Neutrophil (primary cell): Measurements from ENCODE around the gene TSPAN4.

Source experiments
- H3K27ac ChIP-seq: fragments of 200-600 bp; sonication (generic); 2 replicates; pipeline ENCODE4 v1.5.1; 2016; ENCODE audit warnings: mild to moderate bottlenecking, moderate library complexity
- H3K27me3 ChIP-seq: fragments of 200-600 bp; sonication (generic); 2 replicates; pipeline ENCODE4 v1.6.0; 2016; ENCODE audit warnings: mild to moderate bottlenecking
- H3K36me3 ChIP-seq: fragments of 200-600 bp; sonication (generic); 2 replicates; pipeline ENCODE4 v1.5.1; 2017
- H3K4me1 ChIP-seq, 2 experiments: fragments of 200-600 bp in 1 of 2; sonication (generic) in 1 of 2; 1 replicate in 1 of 2; 2 replicates in 1 of 2; pipeline versions ENCODE4 v1.5.1 to v1.6.1; 2013 to 2016; ENCODE audit warnings: low read depth in 1 of 2, low read length in 1 of 2, mild to moderate bottlenecking in 1 of 2, moderate library complexity in 1 of 2; ENCODE audit not compliant: control insufficient read depth in 1 of 2, insufficient read depth in 1 of 2
- H3K4me3 ChIP-seq, 2 experiments: fragments of 200-600 bp in 1 of 2; sonication (generic) in 1 of 2; 1 replicate in 1 of 2; 2 replicates in 1 of 2; pipeline ENCODE4 v1.5.1; 2013 to 2016; ENCODE audit warnings: low read depth in 1 of 2, low read length in 1 of 2, mild to moderate bottlenecking in 1 of 2, moderate library complexity in 1 of 2
- H3K9me3 ChIP-seq: fragments of 200-600 bp; sonication (generic); 2 replicates; pipeline ENCODE4 v1.5.1; 2016
- TF ChIP-seq, protein P1 (sequence below): fragments of 200-600 bp; sonication (generic); IDR thresholded peaks from 2 replicates; pipeline ENCODE4 v1.5.1; 2016; ENCODE audit warnings: antibody characterized with exemption

Gene TSPAN4

DNA sequence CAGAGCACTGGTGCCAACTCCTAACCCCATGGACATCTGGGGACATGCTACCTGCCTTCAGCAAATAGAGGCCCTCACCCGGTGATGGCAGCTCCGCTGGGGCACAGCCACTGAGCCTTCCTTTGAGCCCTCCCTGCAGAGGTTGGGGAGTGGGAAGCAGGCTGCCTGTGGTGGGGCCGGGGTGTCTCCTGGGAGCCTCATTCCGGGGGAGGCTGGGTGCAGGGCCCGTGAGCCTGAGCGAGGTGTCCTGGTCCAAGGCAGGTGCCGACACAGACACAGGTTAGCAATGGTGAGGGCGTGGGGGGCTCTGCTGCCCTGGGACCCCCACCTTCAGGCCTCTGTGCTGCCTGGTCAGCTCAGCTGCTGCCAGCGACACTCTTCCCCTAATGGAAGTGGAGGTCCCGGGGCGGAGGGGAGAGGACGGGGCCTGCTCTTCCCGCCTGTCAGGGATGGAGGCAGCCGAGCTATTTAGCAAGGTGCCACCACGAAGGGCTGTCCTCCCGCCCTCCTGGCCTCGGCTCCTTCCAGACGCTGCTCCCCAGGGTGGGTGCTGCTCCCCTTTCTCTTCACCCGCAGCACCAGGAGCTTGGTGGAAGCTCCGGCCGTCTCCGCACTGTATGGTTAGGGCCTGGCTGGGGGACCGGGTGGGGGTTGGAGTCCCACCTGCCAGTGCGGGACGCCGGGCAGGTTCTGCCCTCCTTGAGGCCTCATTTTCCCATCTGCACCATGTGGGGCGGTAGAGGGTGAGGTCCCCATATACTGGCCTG is 11.2 kb downstream of the TSPAN4 start:
- Histone ChIP-seq H3K36me3 (no peaks in the 10 kb centered on the region), H3K4me3 (no peak overlapping the region), H3K4me1 (peaks cover 5 to 6% of the 10 kb centered on the region in 2 experiments), H3K27me3 (peaks cover 31% of the 10 kb centered on the region), H3K27ac (no peak overlapping the region), H3K9me3 (no peaks in the 10 kb centered on the region)
- TF ChIP-seq, protein P1, sequence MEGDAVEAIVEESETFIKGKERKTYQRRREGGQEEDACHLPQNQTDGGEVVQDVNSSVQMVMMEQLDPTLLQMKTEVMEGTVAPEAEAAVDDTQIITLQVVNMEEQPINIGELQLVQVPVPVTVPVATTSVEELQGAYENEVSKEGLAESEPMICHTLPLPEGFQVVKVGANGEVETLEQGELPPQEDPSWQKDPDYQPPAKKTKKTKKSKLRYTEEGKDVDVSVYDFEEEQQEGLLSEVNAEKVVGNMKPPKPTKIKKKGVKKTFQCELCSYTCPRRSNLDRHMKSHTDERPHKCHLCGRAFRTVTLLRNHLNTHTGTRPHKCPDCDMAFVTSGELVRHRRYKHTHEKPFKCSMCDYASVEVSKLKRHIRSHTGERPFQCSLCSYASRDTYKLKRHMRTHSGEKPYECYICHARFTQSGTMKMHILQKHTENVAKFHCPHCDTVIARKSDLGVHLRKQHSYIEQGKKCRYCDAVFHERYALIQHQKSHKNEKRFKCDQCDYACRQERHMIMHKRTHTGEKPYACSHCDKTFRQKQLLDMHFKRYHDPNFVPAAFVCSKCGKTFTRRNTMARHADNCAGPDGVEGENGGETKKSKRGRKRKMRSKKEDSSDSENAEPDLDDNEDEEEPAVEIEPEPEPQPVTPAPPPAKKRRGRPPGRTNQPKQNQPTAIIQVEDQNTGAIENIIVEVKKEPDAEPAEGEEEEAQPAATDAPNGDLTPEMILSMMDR: no peak

DNA sequence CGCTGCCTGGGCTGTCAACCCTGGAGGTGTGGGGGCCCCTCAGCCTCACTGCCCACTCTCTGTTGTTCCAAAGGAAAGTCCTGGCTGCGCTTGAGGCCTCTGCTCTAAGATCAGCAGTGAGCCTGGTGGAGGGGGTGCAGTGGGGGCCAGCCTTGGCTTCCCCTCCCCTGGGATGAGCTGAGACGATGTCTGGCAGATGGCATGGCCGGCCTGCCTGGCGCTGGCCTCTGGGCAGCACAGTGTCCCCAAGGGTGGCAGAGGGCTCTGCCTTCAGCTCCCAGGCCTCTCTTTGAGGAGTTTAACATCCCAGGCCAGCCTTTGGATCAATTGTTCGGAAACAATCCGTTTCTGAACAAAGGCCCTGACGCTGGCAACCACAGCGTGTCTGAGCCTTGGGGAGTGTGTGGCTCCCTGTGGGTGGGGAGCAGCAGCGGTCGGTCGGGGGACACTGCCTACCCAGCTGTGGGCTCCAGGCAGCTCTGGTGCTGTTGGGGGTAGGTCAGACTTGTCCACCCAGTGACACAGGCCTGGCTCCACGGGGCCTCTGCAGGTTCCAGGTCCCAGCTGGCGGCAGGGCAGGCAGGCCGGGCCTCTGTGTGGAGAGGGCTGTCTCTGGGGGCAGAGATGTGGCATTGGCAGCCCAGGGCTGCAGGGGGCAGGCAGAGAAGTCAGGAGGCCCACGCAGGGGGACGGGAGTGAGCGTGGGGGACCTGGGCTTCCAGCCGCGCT is 12.1 kb downstream of the TSPAN4 start:
- Histone ChIP-seq H3K4me1 (no peaks in the 10 kb centered on the region), H3K36me3 (no peaks in the 10 kb centered on the region), H3K27ac (no peak overlapping the region), H3K27me3 (peaks cover 22% of the 10 kb centered on the region), H3K9me3 (no peaks in the 10 kb centered on the region), H3K4me3 (no peak overlapping the region)
- TF ChIP-seq, protein P1: no peak

DNA sequence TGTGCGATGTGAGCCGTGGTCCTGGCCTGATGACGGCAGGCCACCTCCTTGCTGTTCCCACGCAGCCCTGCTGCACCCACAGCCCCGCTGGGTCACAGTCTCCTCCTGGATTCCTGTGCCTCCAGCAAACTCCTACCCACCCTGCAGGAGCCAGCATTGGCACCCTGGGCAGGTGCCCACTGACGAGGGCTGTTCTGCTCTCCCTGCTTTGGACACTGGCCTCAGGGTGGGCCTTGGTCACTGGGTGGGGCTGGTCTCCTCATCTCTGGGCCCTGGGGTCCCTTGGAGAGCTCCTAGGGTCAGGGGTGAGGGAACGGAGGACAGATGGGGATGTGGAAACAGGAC is 12.7 kb downstream of the TSPAN4 start:
- H3K27me3 ChIP-seq: peaks cover 16% of the 10 kb centered on the region
- no peak overlapping the region for H3K4me3 ChIP-seq
- no peaks in the 10 kb centered on the region for H3K9me3 ChIP-seq
- no peaks in the 10 kb centered on the region for H3K4me1 ChIP-seq
- TF ChIP-seq, protein P1: no peak
- no peaks in the 10 kb centered on the region for H3K36me3 ChIP-seq
- H3K27ac ChIP-seq: no peak overlapping the region

DNA sequence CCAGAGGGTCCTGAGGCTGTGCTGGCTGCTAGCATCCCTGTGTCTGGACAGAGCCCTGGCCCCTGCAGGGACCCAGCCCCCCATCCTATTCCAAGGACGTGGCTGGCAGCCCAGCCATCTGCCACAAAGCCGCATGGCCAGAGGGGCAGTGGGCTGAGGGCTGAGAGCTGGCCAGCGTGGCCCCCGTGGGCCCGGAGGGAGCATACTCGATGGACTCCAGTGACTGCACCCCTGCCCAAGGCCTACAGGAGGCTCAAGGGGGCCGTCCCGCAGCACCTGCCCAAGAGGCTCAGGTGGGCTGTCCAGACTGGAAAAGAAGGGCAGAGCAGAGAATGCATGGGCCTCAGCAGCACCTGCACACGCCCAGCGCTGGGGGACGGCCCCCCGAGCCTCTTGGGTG is 13.1 kb downstream of the TSPAN4 start:
- no peak overlapping the region for H3K4me3 ChIP-seq
- TF ChIP-seq, protein P1: no peak
- no peaks in the 10 kb centered on the region for H3K4me1 ChIP-seq
- no peaks in the 10 kb centered on the region for H3K36me3 ChIP-seq
- H3K27ac ChIP-seq: no peak overlapping the region
- peaks cover 12% of the 10 kb centered on the region for H3K27me3 ChIP-seq
- H3K9me3 ChIP-seq: no peaks in the 10 kb centered on the region

DNA sequence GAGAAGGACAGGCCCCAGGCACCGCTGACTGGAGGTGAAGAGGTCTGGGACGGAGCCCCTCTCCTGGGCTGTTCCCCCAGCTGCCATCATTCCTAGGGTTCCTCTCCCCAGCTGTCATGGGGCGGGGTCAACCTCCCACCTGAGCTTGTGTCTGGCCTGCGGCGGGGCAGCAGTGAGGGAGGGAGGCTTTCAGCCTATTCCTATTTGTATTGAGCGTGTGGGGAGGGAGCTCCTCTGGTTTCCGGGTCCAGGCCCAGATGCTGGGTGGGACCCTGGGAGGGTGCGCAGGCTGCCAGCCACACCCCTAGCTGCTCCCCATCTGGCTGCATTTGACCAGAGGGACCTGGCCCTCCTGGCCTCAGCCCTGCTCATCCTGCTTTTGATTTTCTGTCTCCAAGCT is 13.7 kb downstream of the TSPAN4 start:
- Histone ChIP-seq H3K27ac (no peak overlapping the region), H3K27me3 (peaks cover 6% of the 10 kb centered on the region), H3K36me3 (no peaks in the 10 kb centered on the region), H3K9me3 (no peaks in the 10 kb centered on the region), H3K4me3 (no peak overlapping the region), H3K4me1 (no peaks in the 10 kb centered on the region)
- TF ChIP-seq, protein P1: no peak
